H9 (cell line): ENCODE data around the gene COP1. TPM values are rescaled to one million over a fixed set of nuclear protein-coding genes. Genes with fewer than 3 reads are reported as not detected.

Source experiments
- DNase-seq: peaks from one replicate; pipeline ENCODE4 v3.0.0-alpha.2; 2017
- H2AFZ ChIP-seq: one replicate; pipeline ENCODE4 v1.6.1; 2013; ENCODE audit warnings: mild to moderate bottlenecking, low read length, control low read depth, moderate library complexity
- H2AK5ac ChIP-seq: 2 replicates; pipeline ENCODE4 v1.6.1; 2013; ENCODE audit warnings: low read length, control low read depth, mixed read lengths; ENCODE audit not compliant: insufficient read length
- H2BK120ac ChIP-seq: one replicate; pipeline ENCODE4 v1.6.1; 2013; ENCODE audit warnings: low read depth, mild to moderate bottlenecking, low read length, control low read depth, inconsistent platforms; ENCODE audit not compliant: poor library complexity, severe bottlenecking
- H2BK12ac ChIP-seq: 2 replicates; pipeline ENCODE4 v1.6.1; 2013; ENCODE audit warnings: low read length, control low read depth, mixed read lengths, low read depth; ENCODE audit not compliant: insufficient read length
- H2BK15ac ChIP-seq: 2 replicates; pipeline ENCODE4 v1.6.1; 2013; ENCODE audit warnings: low read depth, low read length, control low read depth
- H2BK20ac ChIP-seq: one replicate; pipeline ENCODE4 v1.6.1; 2013; ENCODE audit warnings: low read depth, mild to moderate bottlenecking, low read length, control low read depth, inconsistent platforms; ENCODE audit not compliant: poor library complexity, severe bottlenecking
- H2BK5ac ChIP-seq: 2 replicates; pipeline ENCODE4 v1.6.1; 2013; ENCODE audit warnings: low read length, control low read depth, mixed read lengths; ENCODE audit not compliant: insufficient read length
- H3K14ac ChIP-seq: 2 replicates; pipeline ENCODE4 v1.6.1; 2013; ENCODE audit warnings: low read length, control low read depth; ENCODE audit not compliant: insufficient read depth
- H3K18ac ChIP-seq: 2 replicates; pipeline ENCODE4 v1.6.1; 2013; ENCODE audit warnings: low read depth, mild to moderate bottlenecking, mixed read lengths, low read length, control low read depth; ENCODE audit not compliant: insufficient read length
- H3K23ac ChIP-seq: 2 replicates; pipeline ENCODE4 v1.6.1; 2013; ENCODE audit warnings: low read length, control low read depth, mixed read lengths, low read depth; ENCODE audit not compliant: insufficient read length
- H3K23me2 ChIP-seq: 2 replicates; pipeline ENCODE4 v1.6.1; 2013; ENCODE audit warnings: low read depth, mild to moderate bottlenecking, mixed read lengths, low read length, control low read depth; ENCODE audit not compliant: insufficient read length, poor library complexity, severe bottlenecking
- H3K27ac ChIP-seq: 2 replicates; pipeline ENCODE4 v1.5.1; 2013; ENCODE audit warnings: low read length, control low read depth, mixed read lengths, low read depth; ENCODE audit not compliant: insufficient read length
- H3K27me3 ChIP-seq: 2 replicates; pipeline ENCODE4 v1.6.1; 2013; ENCODE audit warnings: low read length, control low read depth, inconsistent platforms; ENCODE audit not compliant: insufficient read depth
- H3K4ac ChIP-seq: 2 replicates; pipeline ENCODE4 v1.6.1; 2013; ENCODE audit warnings: low read depth, mild to moderate bottlenecking, control low read depth, inconsistent platforms, low read length, moderate library complexity
- H3K4me1 ChIP-seq: 2 replicates; pipeline ENCODE4 v1.6.1; 2013; ENCODE audit warnings: low read length, control low read depth, inconsistent platforms; ENCODE audit not compliant: insufficient read depth
- H3K4me2 ChIP-seq: 2 replicates; pipeline ENCODE4 v1.6.1; 2013; ENCODE audit warnings: low read length, control low read depth, mixed read lengths; ENCODE audit not compliant: insufficient read length, insufficient read depth
- H3K56ac ChIP-seq: 2 replicates; pipeline ENCODE4 v1.6.1; 2013; ENCODE audit warnings: low read depth, mild to moderate bottlenecking, mixed read lengths, low read length, control low read depth; ENCODE audit not compliant: insufficient read length
- H3K79me1 ChIP-seq: 2 replicates; pipeline ENCODE4 v1.6.1; 2013; ENCODE audit warnings: low read depth, mild to moderate bottlenecking, moderate library complexity, low read length, control low read depth, inconsistent platforms; ENCODE audit not compliant: insufficient read depth, poor library complexity, severe bottlenecking
- H3K79me2 ChIP-seq: 2 replicates; pipeline ENCODE4 v1.6.1; 2013; ENCODE audit warnings: low read length, control low read depth, inconsistent platforms; ENCODE audit not compliant: insufficient read depth
- H3K9ac ChIP-seq: 2 replicates; pipeline ENCODE4 v1.6.1; 2013; ENCODE audit warnings: low read length, control low read depth, mixed read lengths; ENCODE audit not compliant: insufficient read length; ENCODE audit errors: extremely low read depth
- H3K9me3 ChIP-seq: one replicate; pipeline ENCODE4 v1.6.1; 2013; ENCODE audit warnings: low read depth, low read length, inconsistent platforms; ENCODE audit not compliant: control insufficient read depth
- H3T11ph ChIP-seq: one replicate; pipeline ENCODE4 v1.6.1; 2013; ENCODE audit warnings: mild to moderate bottlenecking, low read length, control low read depth, inconsistent platforms
- H4K20me1 ChIP-seq: one replicate; pipeline ENCODE4 v1.6.1; 2013; ENCODE audit not compliant: control insufficient read depth, insufficient read length, insufficient read depth
- H4K5ac ChIP-seq: 2 replicates; pipeline ENCODE4 v1.6.1; 2013; ENCODE audit warnings: low read depth, mild to moderate bottlenecking, mixed read lengths, low read length, control low read depth; ENCODE audit not compliant: insufficient read length
- H4K8ac ChIP-seq: replicated peaks from 2 replicates; pipeline ENCODE4 v1.6.1; 2013; ENCODE audit warnings: low read length, control low read depth, mixed read lengths, low read depth; ENCODE audit not compliant: insufficient read length
- H4K91ac ChIP-seq: 2 replicates; pipeline ENCODE4 v1.6.1; 2013; ENCODE audit warnings: low read depth, mild to moderate bottlenecking, moderate library complexity, mixed read lengths, low read length, control low read depth; ENCODE audit not compliant: insufficient read length
- H3K27ac Mint-ChIP-seq, 3 experiments: 2 replicates in 2 of 3; 3 replicates in 1 of 3; pipeline ENCODE4 v1.8.0; 2020 to 2021; ENCODE audit warnings: mixed read lengths in 3 of 3, mild to moderate bottlenecking in 1 of 3, moderate library complexity in 1 of 3
- H3K27me3 Mint-ChIP-seq: 2 replicates; pipeline ENCODE4 v1.8.0; 2021; ENCODE audit warnings: low read depth, mild to moderate bottlenecking, moderate library complexity, mixed read lengths
- H3K36me3 Mint-ChIP-seq, 3 experiments: 2 replicates in 2 of 3; 3 replicates in 1 of 3; pipeline ENCODE4 v1.8.0; 2020 to 2021; ENCODE audit warnings: low read depth in 3 of 3, mixed read lengths in 3 of 3; ENCODE audit not compliant: insufficient read depth in 1 of 3
- H3K4me1 Mint-ChIP-seq, 2 experiments: 2 replicates each; pipeline ENCODE4 v1.8.0; 2020; ENCODE audit warnings: mixed read lengths in 2 of 2
- H3K4me3 Mint-ChIP-seq, 2 experiments: 2 replicates in 1 of 2; 3 replicates in 1 of 2; pipeline ENCODE4 v1.8.0; 2020 to 2021; ENCODE audit warnings: mild to moderate bottlenecking in 2 of 2, mixed read lengths in 2 of 2, moderate library complexity in 1 of 2
- H3K9me3 Mint-ChIP-seq, 2 experiments: 2 replicates in 1 of 2; 3 replicates in 1 of 2; pipeline ENCODE4 v1.8.0; 2020; ENCODE audit warnings: mild to moderate bottlenecking in 2 of 2, mixed read lengths in 2 of 2, moderate library complexity in 1 of 2
- CTCF ChIP-seq: fragments of 200-600 bp; sonication (generic); conservative IDR thresholded peaks from 3 replicates; pipeline ENCODE4 v1.8.0; 2021; ENCODE audit warnings: antibody characterized with exemption, mild to moderate bottlenecking
- WGBS: extraction: QIAGEN DNeasy Blood & Tissue Kit; methylation state at CpG from one replicate; pipeline ENCODE4 v1.1.7; 2013; ENCODE audit warnings: missing lambda C conversion rate, low lambda C conversion rate, mixed read lengths; ENCODE audit not compliant: insufficient read length; ENCODE audit errors: extremely low coverage; 5-methylcytosine and 5-hydroxymethylcytosine counted together
- total RNA-seq: library from RNA; stranded (reverse); gene quantifications from 2 replicates; pipeline ENCODE4 v1.2.1, GENCODE V29; 2021

COP1 gene
- total RNA-seq, 1 experiment from 2014 or later = 41.3 TPM

- H3K4me3 Mint-ChIP-seq = no peak overlapping the region
- Histone ChIP-seq H3K56ac (no peak overlapping the region), H2BK12ac (no peak overlapping the region), H2AK5ac (no peak overlapping the region), H3K9me3 (no peaks in the 10 kb centered on the region), H3T11ph (no peak overlapping the region), H3K14ac (no peak overlapping the region), H3K9ac (no peak overlapping the region), H4K5ac (no peak overlapping the region), H2BK15ac (no peak overlapping the region), H3K4me1 (0 out of 2 replicates have a peak, but pooled peaks cover 2% of the 10 kb centered on the region), H3K79me1 (no peaks in the 10 kb centered on the region), H2BK20ac (no peak overlapping the region), H3K23ac (no peak overlapping the region), H4K91ac (no peak overlapping the region), H3K18ac (no peak overlapping the region), H3K27me3 (no peaks in the 10 kb centered on the region), H2BK120ac (no peak overlapping the region), H2AFZ (no peak overlapping the region), H4K8ac (no peak overlapping the region), H3K27ac (no peak overlapping the region), H3K4ac (no peak overlapping the region), H3K23me2 (no peaks in the 10 kb centered on the region), H4K20me1 (no peaks in the 10 kb centered on the region), H2BK5ac (no peak overlapping the region), H3K4me2 (no peak overlapping the region), H3K79me2 (no peaks in the 10 kb centered on the region)
- H3K4me1 Mint-ChIP-seq = peaks cover 4 to 6% of the 10 kb centered on the region in 2 experiments
- H3K27me3 Mint-ChIP-seq = no peaks in the 10 kb centered on the region
- H3K27ac Mint-ChIP-seq = no peak overlapping the region
- WGBS = no CpG with 5 or more reads among the region's 3 CpGs
- no peak for DNase-seq
- no peaks in the 10 kb centered on the region for H3K9me3 Mint-ChIP-seq
- H3K36me3 Mint-ChIP-seq = peaks cover 0 to 3% (median 2%) of the 10 kb centered on the region in 3 experiments; a peak in 3 of 7 replicates
- TF ChIP-seq CTCF = no peak
These were observed 150.8 kb downstream of the COP1 start for GRCh38 chr1:176056312-176056711.
